ENCODE results near the gene TMIGD3. TPM values are rescaled to one million over a fixed set of nuclear protein-coding genes. Genes with fewer than 3 reads are reported as not detected.

The TMIGD3 gene
- total RNA-seq, 1 experiment from 2014 or later, result not detected

DNA sequence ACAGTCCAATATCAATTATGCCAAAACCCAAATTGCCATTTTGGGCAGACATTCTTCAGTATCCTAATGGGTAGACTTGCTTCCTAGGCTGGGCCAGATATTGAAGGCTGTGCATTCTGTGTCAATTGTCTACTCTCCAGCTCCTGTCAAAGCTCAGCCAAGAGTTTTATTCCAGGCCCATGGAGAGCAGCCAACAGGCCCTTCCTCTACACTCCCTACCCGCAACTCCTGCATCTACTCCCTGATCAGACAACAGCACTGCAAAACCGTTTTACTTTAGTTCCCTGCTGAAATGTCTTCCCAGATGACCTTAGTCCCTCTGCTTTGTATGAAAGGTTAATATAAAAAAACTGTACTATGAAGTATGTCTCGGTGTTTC lies 6.6 kb upstream of the TMIGD3 start:
- no peaks in the 10 kb centered on the region for H3K36me3 Mint-ChIP-seq
- ChIA-PET CTCF (no interaction called here), POLR2A (no interaction called here)
- H3K27ac Mint-ChIP-seq, result no peak overlapping the region
- TF ChIP-seq RELA (CRISPR knock-in tag; IDR thresholded peaks at IDR 0.05; ENCODE audit: borderline replicate concordance), result no peak
- TF ChIP-seq, protein P1, sequence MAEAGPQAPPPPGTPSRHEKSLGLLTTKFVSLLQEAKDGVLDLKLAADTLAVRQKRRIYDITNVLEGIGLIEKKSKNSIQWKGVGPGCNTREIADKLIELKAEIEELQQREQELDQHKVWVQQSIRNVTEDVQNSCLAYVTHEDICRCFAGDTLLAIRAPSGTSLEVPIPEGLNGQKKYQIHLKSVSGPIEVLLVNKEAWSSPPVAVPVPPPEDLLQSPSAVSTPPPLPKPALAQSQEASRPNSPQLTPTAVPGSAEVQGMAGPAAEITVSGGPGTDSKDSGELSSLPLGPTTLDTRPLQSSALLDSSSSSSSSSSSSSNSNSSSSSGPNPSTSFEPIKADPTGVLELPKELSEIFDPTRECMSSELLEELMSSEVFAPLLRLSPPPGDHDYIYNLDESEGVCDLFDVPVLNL (CRISPR knock-in tag; IDR thresholded peaks at IDR 0.05; ENCODE audit: borderline replicate concordance, low read depth), result no peak
- TF ChIP-seq, protein P2, sequence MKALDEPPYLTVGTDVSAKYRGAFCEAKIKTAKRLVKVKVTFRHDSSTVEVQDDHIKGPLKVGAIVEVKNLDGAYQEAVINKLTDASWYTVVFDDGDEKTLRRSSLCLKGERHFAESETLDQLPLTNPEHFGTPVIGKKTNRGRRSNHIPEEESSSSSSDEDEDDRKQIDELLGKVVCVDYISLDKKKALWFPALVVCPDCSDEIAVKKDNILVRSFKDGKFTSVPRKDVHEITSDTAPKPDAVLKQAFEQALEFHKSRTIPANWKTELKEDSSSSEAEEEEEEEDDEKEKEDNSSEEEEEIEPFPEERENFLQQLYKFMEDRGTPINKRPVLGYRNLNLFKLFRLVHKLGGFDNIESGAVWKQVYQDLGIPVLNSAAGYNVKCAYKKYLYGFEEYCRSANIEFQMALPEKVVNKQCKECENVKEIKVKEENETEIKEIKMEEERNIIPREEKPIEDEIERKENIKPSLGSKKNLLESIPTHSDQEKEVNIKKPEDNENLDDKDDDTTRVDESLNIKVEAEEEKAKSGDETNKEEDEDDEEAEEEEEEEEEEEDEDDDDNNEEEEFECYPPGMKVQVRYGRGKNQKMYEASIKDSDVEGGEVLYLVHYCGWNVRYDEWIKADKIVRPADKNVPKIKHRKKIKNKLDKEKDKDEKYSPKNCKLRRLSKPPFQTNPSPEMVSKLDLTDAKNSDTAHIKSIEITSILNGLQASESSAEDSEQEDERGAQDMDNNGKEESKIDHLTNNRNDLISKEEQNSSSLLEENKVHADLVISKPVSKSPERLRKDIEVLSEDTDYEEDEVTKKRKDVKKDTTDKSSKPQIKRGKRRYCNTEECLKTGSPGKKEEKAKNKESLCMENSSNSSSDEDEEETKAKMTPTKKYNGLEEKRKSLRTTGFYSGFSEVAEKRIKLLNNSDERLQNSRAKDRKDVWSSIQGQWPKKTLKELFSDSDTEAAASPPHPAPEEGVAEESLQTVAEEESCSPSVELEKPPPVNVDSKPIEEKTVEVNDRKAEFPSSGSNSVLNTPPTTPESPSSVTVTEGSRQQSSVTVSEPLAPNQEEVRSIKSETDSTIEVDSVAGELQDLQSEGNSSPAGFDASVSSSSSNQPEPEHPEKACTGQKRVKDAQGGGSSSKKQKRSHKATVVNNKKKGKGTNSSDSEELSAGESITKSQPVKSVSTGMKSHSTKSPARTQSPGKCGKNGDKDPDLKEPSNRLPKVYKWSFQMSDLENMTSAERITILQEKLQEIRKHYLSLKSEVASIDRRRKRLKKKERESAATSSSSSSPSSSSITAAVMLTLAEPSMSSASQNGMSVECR (CRISPR knock-in tag; IDR thresholded peaks at IDR 0.05; ENCODE audit: borderline replicate concordance), result no peak
- TF ChIP-seq, protein P3, sequence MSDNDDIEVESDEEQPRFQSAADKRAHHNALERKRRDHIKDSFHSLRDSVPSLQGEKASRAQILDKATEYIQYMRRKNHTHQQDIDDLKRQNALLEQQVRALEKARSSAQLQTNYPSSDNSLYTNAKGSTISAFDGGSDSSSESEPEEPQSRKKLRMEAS (CRISPR knock-in tag; IDR thresholded peaks at IDR 0.05), result no peak
- no peak for TF ChIP-seq ZNF671 (CRISPR knock-in tag; IDR thresholded peaks at IDR 0.05)
- no peak for TF ChIP-seq ZBTB21 (CRISPR knock-in tag; IDR thresholded peaks at IDR 0.05; ENCODE audit: borderline replicate concordance)
- TF ChIP-seq, protein P4, sequence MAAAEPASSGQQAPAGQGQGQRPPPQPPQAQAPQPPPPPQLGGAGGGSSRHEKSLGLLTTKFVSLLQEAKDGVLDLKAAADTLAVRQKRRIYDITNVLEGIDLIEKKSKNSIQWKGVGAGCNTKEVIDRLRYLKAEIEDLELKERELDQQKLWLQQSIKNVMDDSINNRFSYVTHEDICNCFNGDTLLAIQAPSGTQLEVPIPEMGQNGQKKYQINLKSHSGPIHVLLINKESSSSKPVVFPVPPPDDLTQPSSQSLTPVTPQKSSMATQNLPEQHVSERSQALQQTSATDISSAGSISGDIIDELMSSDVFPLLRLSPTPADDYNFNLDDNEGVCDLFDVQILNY (CRISPR knock-in tag; IDR thresholded peaks at IDR 0.05), result no peak
- TF ChIP-seq, protein P5, sequence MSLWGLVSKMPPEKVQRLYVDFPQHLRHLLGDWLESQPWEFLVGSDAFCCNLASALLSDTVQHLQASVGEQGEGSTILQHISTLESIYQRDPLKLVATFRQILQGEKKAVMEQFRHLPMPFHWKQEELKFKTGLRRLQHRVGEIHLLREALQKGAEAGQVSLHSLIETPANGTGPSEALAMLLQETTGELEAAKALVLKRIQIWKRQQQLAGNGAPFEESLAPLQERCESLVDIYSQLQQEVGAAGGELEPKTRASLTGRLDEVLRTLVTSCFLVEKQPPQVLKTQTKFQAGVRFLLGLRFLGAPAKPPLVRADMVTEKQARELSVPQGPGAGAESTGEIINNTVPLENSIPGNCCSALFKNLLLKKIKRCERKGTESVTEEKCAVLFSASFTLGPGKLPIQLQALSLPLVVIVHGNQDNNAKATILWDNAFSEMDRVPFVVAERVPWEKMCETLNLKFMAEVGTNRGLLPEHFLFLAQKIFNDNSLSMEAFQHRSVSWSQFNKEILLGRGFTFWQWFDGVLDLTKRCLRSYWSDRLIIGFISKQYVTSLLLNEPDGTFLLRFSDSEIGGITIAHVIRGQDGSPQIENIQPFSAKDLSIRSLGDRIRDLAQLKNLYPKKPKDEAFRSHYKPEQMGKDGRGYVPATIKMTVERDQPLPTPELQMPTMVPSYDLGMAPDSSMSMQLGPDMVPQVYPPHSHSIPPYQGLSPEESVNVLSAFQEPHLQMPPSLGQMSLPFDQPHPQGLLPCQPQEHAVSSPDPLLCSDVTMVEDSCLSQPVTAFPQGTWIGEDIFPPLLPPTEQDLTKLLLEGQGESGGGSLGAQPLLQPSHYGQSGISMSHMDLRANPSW (CRISPR knock-in tag; conservative IDR thresholded peaks at IDR 0.05; ENCODE audit: low read depth), result no peak
- no peak for TF ChIP-seq MXD4 (CRISPR knock-in tag; IDR thresholded peaks at IDR 0.05; ENCODE audit: borderline replicate concordance)
- no peak for TF ChIP-seq PRRX2 (CRISPR knock-in tag; IDR thresholded peaks at IDR 0.05)
- ATAC-seq, result no peak
- H3K9me3 Mint-ChIP-seq, result no peaks in the 10 kb centered on the region
- peaks cover 3% of the 10 kb centered on the region for H3K27me3 Mint-ChIP-seq (ENCODE audit: low read depth)
- no peak overlapping the region for H3K4me3 Mint-ChIP-seq
- DNase-seq (ENCODE audit: low spot score), result no peak
- peaks cover 9% of the 10 kb centered on the region for H3K4me1 Mint-ChIP-seq

DNA sequence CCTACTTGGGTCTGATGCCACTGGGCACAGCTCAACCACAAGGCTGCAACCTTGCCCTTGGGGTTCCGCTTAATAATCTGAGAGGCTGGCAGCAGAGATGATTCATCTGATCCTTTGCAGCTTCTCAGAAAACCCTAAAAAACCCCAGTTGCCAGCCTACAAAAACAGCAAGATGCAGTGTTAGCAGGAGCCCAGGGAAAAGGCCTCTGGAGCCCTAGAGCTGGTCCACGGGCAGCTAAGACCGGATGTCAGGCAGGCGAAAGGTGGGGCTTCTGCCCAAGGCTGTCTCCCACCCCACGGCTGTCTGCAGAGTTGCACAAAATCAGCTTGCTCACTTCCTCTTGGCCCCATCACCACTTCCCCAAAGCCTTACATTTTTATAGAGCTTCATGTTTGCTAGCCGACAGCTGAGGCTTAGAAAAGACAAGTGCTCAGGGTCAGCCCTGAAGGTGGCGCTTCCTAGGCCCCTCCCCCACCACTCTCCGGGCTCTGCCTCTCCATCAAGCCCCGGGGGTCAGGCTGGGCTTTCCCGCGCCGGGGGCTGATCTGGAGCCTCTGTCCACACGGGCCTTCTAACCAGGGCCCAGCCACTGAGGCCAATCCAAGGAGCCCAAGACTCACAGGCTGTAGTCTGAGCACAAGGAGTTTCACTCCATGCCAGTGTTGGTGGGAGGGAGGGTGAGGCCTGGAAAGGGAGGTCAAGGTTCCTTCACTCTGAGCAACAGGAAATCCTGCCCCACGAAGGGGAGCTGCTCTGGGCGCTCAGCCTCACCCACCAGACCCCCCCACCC lies 4.2 kb upstream of the TMIGD3 start:
- peak; percentile 79 for DNase-seq (ENCODE audit: low spot score)
- H3K27ac Mint-ChIP-seq, result peak overlapping the region; percentile 50; the same call in 1 of the 2 replicates
- TF ChIP-seq, protein P6, sequence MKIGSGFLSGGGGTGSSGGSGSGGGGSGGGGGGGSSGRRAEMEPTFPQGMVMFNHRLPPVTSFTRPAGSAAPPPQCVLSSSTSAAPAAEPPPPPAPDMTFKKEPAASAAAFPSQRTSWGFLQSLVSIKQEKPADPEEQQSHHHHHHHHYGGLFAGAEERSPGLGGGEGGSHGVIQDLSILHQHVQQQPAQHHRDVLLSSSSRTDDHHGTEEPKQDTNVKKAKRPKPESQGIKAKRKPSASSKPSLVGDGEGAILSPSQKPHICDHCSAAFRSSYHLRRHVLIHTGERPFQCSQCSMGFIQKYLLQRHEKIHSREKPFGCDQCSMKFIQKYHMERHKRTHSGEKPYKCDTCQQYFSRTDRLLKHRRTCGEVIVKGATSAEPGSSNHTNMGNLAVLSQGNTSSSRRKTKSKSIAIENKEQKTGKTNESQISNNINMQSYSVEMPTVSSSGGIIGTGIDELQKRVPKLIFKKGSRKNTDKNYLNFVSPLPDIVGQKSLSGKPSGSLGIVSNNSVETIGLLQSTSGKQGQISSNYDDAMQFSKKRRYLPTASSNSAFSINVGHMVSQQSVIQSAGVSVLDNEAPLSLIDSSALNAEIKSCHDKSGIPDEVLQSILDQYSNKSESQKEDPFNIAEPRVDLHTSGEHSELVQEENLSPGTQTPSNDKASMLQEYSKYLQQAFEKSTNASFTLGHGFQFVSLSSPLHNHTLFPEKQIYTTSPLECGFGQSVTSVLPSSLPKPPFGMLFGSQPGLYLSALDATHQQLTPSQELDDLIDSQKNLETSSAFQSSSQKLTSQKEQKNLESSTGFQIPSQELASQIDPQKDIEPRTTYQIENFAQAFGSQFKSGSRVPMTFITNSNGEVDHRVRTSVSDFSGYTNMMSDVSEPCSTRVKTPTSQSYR (CRISPR knock-in tag; IDR thresholded peaks at IDR 0.05), result peak; percentile 91; the same call in 1 of the 2 replicates
- TF ChIP-seq, protein P7, sequence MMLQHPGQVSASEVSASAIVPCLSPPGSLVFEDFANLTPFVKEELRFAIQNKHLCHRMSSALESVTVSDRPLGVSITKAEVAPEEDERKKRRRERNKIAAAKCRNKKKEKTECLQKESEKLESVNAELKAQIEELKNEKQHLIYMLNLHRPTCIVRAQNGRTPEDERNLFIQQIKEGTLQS (CRISPR knock-in tag; conservative IDR thresholded peaks at IDR 0.05), result no peak
- TF ChIP-seq, protein P4 (CRISPR knock-in tag; IDR thresholded peaks at IDR 0.05), result peak; percentile 63; the same call in 1 of the 2 replicates
- TF ChIP-seq, protein P3 (CRISPR knock-in tag; IDR thresholded peaks at IDR 0.05), result peak; percentile 65; the same call in 1 of the 2 replicates
- TF ChIP-seq, protein P8, sequence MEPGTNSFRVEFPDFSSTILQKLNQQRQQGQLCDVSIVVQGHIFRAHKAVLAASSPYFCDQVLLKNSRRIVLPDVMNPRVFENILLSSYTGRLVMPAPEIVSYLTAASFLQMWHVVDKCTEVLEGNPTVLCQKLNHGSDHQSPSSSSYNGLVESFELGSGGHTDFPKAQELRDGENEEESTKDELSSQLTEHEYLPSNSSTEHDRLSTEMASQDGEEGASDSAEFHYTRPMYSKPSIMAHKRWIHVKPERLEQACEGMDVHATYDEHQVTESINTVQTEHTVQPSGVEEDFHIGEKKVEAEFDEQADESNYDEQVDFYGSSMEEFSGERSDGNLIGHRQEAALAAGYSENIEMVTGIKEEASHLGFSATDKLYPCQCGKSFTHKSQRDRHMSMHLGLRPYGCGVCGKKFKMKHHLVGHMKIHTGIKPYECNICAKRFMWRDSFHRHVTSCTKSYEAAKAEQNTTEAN (CRISPR knock-in tag; IDR thresholded peaks at IDR 0.05), result 0 out of 2 replicates have a peak, but pooled peaks have one; percentile 39
- peak; percentile 61; the same call in 1 of the 2 replicates for TF ChIP-seq TEAD1 (CRISPR knock-in tag; IDR thresholded peaks at IDR 0.05)
- CTCF ChIA-PET, result interaction anchor here (0.6 to 3.5 kb wide), 64 partner anchors 9 to 543 kb away, joined by 3 to 71 read pairs (median 6); partner anchors contain the start of genes ATP5PB, DDX20, INKA2 and RAP1A
- H3K36me3 Mint-ChIP-seq, result no peaks in the 10 kb centered on the region
- peak overlapping the region; percentile 63 for H3K4me3 Mint-ChIP-seq
- no peaks in the 10 kb centered on the region for H3K9me3 Mint-ChIP-seq
- ATAC-seq, result peak; percentile 88
- POLR2A ChIA-PET, result interaction anchor here (0.9 to 2.1 kb wide), 6 partner anchors 9 to 247 kb away, joined by 3 to 7 read pairs (median 6); partner anchors contain the start of gene RAP1A
- no peaks in the 10 kb centered on the region for H3K27me3 Mint-ChIP-seq (ENCODE audit: low read depth)
- H3K4me1 Mint-ChIP-seq, result peaks cover 7% of the 10 kb centered on the region
